Endothelial cell of umbilical vein (primary cell): ENCODE data around the gene PTPN5. TPM values are rescaled to one million over a fixed set of nuclear protein-coding genes. Genes with fewer than 3 reads are reported as not detected.

ENCODE experiments used
- BruUV-seq: library from RNA; stranded (reverse); fragments of 400-500 nt; replicated peaks from 2 replicates; lab custom pipeline; 2021; lab: Mats Ljungman, UMichigan
- CTCF ChIA-PET: fragments of 300-600, 350-600 bp; sonication (Branson Sonifier 250); formaldehyde crosslinking; loops from one replicate; lab custom pipeline; 2021; ENCODE audit warnings: antibody characterized with exemption, inconsistent platforms; lab: Charles Lee
- POLR2A ChIA-PET: fragments of 300-600, 350-600 bp; sonication (Branson Sonifier 250); formaldehyde crosslinking; loops from one replicate; lab custom pipeline; 2021; ENCODE audit warnings: antibody characterized with exemption, inconsistent platforms; lab: Charles Lee
- DNase-seq: peaks from one replicate; pipeline ENCODE4 v3.0.0-alpha.2; 2011; ENCODE audit warnings: low read depth, low spot score
- FAIRE-seq: peaks from 2 replicates; lab custom pipeline; 2011; peaks lifted over from hg19 to GRCh38; lab: Jason Lieb, UNC
- H2AFZ ChIP-seq: 2 replicates; pipeline ENCODE4 v1.6.0; 2012; ENCODE audit warnings: low read depth, low read length, control low read depth, inconsistent platforms
- H3K27ac ChIP-seq: 2 replicates; pipeline ENCODE4 v1.5.1; 2011; ENCODE audit warnings: low read depth, mild to moderate bottlenecking, control low read depth, low read length, moderate library complexity; ENCODE audit not compliant: insufficient read depth
- H3K27me3 ChIP-seq, 2 experiments: 2 replicates each; pipeline versions ENCODE4 v1.6.0 to v1.6.1; 2011; ENCODE audit warnings: low read length in 2 of 2, mixed read lengths in 1 of 2; ENCODE audit not compliant: control insufficient read depth in 2 of 2, insufficient read depth in 2 of 2
- H3K36me3 ChIP-seq, 2 experiments: 2 replicates in 1 of 2; 3 replicates in 1 of 2; pipeline ENCODE4 v1.5.1; 2011; ENCODE audit warnings: low read length in 2 of 2, mild to moderate bottlenecking in 1 of 2, moderate library complexity in 1 of 2; ENCODE audit not compliant: control insufficient read depth in 2 of 2, insufficient read depth in 2 of 2; ENCODE audit errors: extremely low read depth in 1 of 2
- H3K4me1 ChIP-seq: 3 replicates; pipeline ENCODE4 v1.5.1; 2011; ENCODE audit warnings: mild to moderate bottlenecking, low read length; ENCODE audit not compliant: control insufficient read depth, insufficient read depth; ENCODE audit errors: extremely low read depth
- H3K4me2 ChIP-seq: 2 replicates; pipeline ENCODE4 v1.6.1; 2011; ENCODE audit warnings: low read length, control low read depth, mixed read lengths; ENCODE audit not compliant: insufficient read depth
- H3K4me3 ChIP-seq, 3 experiments: fragments of 200-600 bp in 1 of 3; sonication (generic), shearing (Covaris generic) in 1 of 3; replicated peaks in 1 of 3; 2 replicates each; pipeline ENCODE4 v1.5.1; 2011 to 2016; ENCODE audit warnings: control low read depth in 3 of 3, low read length in 3 of 3, mild to moderate bottlenecking in 2 of 3, inconsistent platforms in 1 of 3, low read depth in 1 of 3, moderate library complexity in 1 of 3; ENCODE audit not compliant: insufficient read depth in 1 of 3
- H3K79me2 ChIP-seq: 2 replicates; pipeline ENCODE4 v1.6.0; 2012; ENCODE audit warnings: low read length, inconsistent platforms; ENCODE audit not compliant: control insufficient read depth, insufficient read depth
- H3K9ac ChIP-seq: replicated peaks from 2 replicates; pipeline ENCODE3; 2011; ENCODE audit warnings: low read length, control low read depth; ENCODE audit not compliant: insufficient read depth; ENCODE audit errors: extremely low read depth
- H3K9me1 ChIP-seq: replicated peaks from 3 replicates; pipeline ENCODE4 v1.6.0; 2011; ENCODE audit warnings: mild to moderate bottlenecking, low read length; ENCODE audit not compliant: control insufficient read depth, insufficient read depth; ENCODE audit errors: extremely low read depth
- H3K9me3 ChIP-seq: replicated peaks from 2 replicates; pipeline ENCODE4 v1.5.1; 2012; ENCODE audit warnings: low read length, inconsistent platforms; ENCODE audit not compliant: control insufficient read depth, insufficient read depth
- H4K20me1 ChIP-seq: replicated peaks from 2 replicates; pipeline ENCODE3; 2011; ENCODE audit warnings: mild to moderate bottlenecking, low read length; ENCODE audit not compliant: control insufficient read depth, insufficient read depth; ENCODE audit errors: extremely low read depth
- EZH2 ChIP-seq: IDR thresholded peaks from 2 replicates; pipeline ENCODE4 v1.6.1; 2012; ENCODE audit warnings: borderline replicate concordance, low read depth, mild to moderate bottlenecking, moderate library complexity, low read length, inconsistent platforms; ENCODE audit not compliant: severe bottlenecking
- FOS ChIP-seq: IDR thresholded peaks from 2 replicates; pipeline ENCODE4 v1.6.1; 2011; ENCODE audit warnings: mild to moderate bottlenecking, low read length, moderate library complexity, borderline replicate concordance; ENCODE audit not compliant: insufficient read depth
- GATA2 ChIP-seq: IDR thresholded peaks from 2 replicates; pipeline ENCODE4 v1.7.0; 2011; ENCODE audit warnings: low read depth, mild to moderate bottlenecking, moderate library complexity, mixed read lengths, low read length; ENCODE audit not compliant: insufficient read length, insufficient read depth
- JUN ChIP-seq: IDR thresholded peaks from 2 replicates; pipeline ENCODE4 v1.6.1; 2011; ENCODE audit warnings: borderline replicate concordance, low read depth; ENCODE audit not compliant: insufficient read length, insufficient read depth
- MYC ChIP-seq: IDR thresholded peaks from one replicate; pipeline ENCODE4 v1.6.1; 2011; ENCODE audit warnings: mild to moderate bottlenecking, low read depth, low read length
- POLR2A ChIP-seq: IDR thresholded peaks from 2 replicates; pipeline ENCODE4 v1.6.1; 2012; ENCODE audit warnings: low read depth, mild to moderate bottlenecking, control low read depth, low read length
- POLR2AphosphoS5 ChIP-seq: IDR thresholded peaks from 2 replicates; pipeline ENCODE4 v1.6.1; 2012; ENCODE audit warnings: low read depth, mild to moderate bottlenecking, control low read depth, low read length, moderate library complexity; ENCODE audit not compliant: insufficient read depth
- dilution Hi-C: fragments of 300-500 bp; cut with MboI; formaldehyde crosslinking; loops from one replicate; pipeline ENCODE4 v1.15.0; 2019; ENCODE audit warnings: low sequenced_read_pairs; ENCODE audit not compliant: extremely low pct_ligation_motif_present
- intact Hi-C: fragments of 100-400 bp; cut with micrococcal nuclease; formaldehyde crosslinking; loops from one replicate; pipeline ENCODE4 v1.10.0; 2022
- polyA plus RNA-seq, 4 experiments: library from polyadenylated mRNA; depleted of rRNA in 3 of 4; stranded (reverse) in 3 of 4; unstranded in 1 of 4; fragments of >200 nt; gene quantifications; 2 replicates each; pipeline versions ENCODE4 v1.2.1 to v1.2.3, GENCODE V29; 2011 to 2012; ENCODE audit warnings: missing spikeins in 1 of 4
- total RNA-seq: library from RNA; stranded (reverse); gene quantifications from 2 replicates; pipeline ENCODE4 v1.2.3, GENCODE V29; 2021
- TF ChIP-seq, protein P1 (sequence below): IDR thresholded peaks from 2 replicates; pipeline ENCODE4 v1.6.1; 2011; ENCODE audit not compliant: insufficient read depth, insufficient read length
- TF ChIP-seq, protein P2 (sequence below), 2 donors: IDR thresholded peaks; 1 replicate in 1 of 2; 2 replicates in 1 of 2; pipeline ENCODE4 v1.5.1; 2011; ENCODE audit warnings: low read length in 2 of 2, mild to moderate bottlenecking in 2 of 2, moderate library complexity in 2 of 2, control low read depth in 1 of 2, inconsistent platforms in 1 of 2, low read depth in 1 of 2; ENCODE audit not compliant: insufficient read depth in 1 of 2; ENCODE audit errors: extremely low read depth in 1 of 2

The PTPN5 gene
- total and polyA plus RNA-seq, 2 donors (not counting 3 experiments of a cell fraction or from before 2014, with no cell fraction given), result not detected

DNA sequence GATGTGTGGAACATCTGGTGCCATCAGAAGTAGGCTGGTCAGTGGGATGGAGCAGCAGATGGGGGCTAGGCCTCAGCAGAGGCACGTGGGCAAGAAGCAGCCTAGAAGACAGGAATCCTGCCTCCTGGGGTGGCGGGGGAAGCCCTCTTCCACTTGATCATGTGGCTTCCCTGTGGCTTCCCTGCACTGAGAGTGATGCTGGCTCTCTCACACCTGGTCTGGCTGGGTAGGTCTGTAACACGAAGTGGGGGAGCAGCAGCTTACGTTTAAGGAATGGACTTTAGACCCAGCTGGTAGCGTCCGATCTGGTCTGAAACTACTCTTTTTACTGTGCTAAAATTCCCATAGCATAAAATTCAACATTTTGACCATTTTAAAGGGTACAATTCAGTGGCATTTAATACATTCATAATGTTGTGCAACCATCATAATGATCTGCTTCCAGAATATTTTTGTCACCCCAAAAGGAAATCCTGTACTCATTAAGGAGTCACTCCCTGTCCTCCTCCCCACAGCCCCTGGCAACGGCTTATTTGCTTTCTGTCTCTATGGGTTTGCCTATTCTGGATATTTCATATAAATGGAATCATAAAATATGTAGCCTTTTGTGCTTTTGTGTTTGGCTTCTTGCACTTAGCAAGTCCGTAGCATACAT lies 21.7 kb downstream of the PTPN5 start:
- peaks cover 0 to 3% of the 10 kb centered on the region in 2 experiments for H3K27me3 ChIP-seq
- no peaks in the 10 kb centered on the region for H4K20me1 ChIP-seq
- no peaks in the 10 kb centered on the region for H3K9me3 ChIP-seq
- H3K4me2 ChIP-seq, result no peak overlapping the region
- CTCF ChIA-PET, result interaction anchor here (1.1 to 2.2 kb wide), 2 partner anchors 12 to 48 kb away, joined by 3 to 6 read pairs; no protein-coding TSS in a partner anchor
- H2AFZ ChIP-seq, result no peak overlapping the region
- intact Hi-C loops (loop anchor here (10.0 kb wide), 1 partner anchor 375 kb away; the partner anchor contains the start of gene LDHA), dilution Hi-C loops (no loop called here)
- H3K9me1 ChIP-seq, result no peaks in the 10 kb centered on the region
- H3K4me1 ChIP-seq, result no peaks in the 10 kb centered on the region
- POLR2A ChIA-PET, result no interaction called here
- no peak overlapping the region for H3K4me3 ChIP-seq
- H3K27ac ChIP-seq, result no peak overlapping the region
- no peaks in the 10 kb centered on the region for H3K79me2 ChIP-seq
- H3K36me3 ChIP-seq, result no peaks in the 10 kb centered on the region
- DNase-seq (no peak), FAIRE-seq (no peak)
- no TSS peak for BruUV-seq
- no peak overlapping the region for H3K9ac ChIP-seq
- TF ChIP-seq MYC (no peak), EZH2 (no peak), GATA2 (no peak)

DNA sequence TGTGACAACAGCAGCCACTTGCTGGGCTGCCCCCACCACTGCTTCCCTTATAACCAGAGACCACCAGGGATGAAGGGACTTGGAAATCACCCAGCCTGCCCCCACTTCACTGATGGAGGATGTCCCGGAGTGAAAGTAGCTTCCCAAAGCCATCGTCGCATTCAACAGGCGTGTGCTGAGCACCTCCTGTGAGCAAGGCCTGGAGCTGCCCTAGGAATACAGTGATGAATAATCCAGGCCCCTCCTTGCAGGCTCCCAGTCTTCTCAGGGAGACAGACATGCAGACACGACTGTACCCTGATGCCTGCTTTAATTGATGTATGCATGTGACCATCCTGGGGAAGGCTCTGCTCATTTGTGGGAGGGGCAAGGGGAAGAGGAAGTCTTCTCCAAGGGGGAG lies 22.6 kb downstream of the PTPN5 start:
- no peak overlapping the region for H3K27ac ChIP-seq
- H3K27me3 ChIP-seq, result peaks cover 0 to 3% of the 10 kb centered on the region in 2 experiments
- FAIRE-seq (no peak), DNase-seq (no peak)
- H3K9me3 ChIP-seq, result no peaks in the 10 kb centered on the region
- no peak overlapping the region for H3K4me3 ChIP-seq
- H3K4me1 ChIP-seq, result peaks cover 7% of the 10 kb centered on the region
- ChIA-PET POLR2A (no interaction called here), CTCF (interaction anchor here (1.0 to 2.2 kb wide), 4 partner anchors 11 to 654 kb away, joined by 3 to 6 read pairs (median 4); no protein-coding TSS in a partner anchor)
- no peaks in the 10 kb centered on the region for H3K79me2 ChIP-seq
- H3K9me1 ChIP-seq, result no peaks in the 10 kb centered on the region
- dilution Hi-C loops (no loop called here), intact Hi-C loops (loop anchor here (10.0 kb wide), 1 partner anchor 374 kb away; the partner anchor contains the start of gene LDHA)
- TF ChIP-seq GATA2 (no peak), EZH2 (no peak), JUN (no peak), POLR2AphosphoS5 (no peak), MYC (no peak), POLR2A (no peak), FOS (no peak)
- TF ChIP-seq, protein P1, sequence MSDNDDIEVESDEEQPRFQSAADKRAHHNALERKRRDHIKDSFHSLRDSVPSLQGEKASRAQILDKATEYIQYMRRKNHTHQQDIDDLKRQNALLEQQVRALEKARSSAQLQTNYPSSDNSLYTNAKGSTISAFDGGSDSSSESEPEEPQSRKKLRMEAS, result no peak
- TF ChIP-seq, protein P2, sequence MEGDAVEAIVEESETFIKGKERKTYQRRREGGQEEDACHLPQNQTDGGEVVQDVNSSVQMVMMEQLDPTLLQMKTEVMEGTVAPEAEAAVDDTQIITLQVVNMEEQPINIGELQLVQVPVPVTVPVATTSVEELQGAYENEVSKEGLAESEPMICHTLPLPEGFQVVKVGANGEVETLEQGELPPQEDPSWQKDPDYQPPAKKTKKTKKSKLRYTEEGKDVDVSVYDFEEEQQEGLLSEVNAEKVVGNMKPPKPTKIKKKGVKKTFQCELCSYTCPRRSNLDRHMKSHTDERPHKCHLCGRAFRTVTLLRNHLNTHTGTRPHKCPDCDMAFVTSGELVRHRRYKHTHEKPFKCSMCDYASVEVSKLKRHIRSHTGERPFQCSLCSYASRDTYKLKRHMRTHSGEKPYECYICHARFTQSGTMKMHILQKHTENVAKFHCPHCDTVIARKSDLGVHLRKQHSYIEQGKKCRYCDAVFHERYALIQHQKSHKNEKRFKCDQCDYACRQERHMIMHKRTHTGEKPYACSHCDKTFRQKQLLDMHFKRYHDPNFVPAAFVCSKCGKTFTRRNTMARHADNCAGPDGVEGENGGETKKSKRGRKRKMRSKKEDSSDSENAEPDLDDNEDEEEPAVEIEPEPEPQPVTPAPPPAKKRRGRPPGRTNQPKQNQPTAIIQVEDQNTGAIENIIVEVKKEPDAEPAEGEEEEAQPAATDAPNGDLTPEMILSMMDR (IDR thresholded peaks at IDR 0.05; ENCODE audit: extremely low read depth in 1 of 2, insufficient read depth in 1 of 2, low read depth in 1 of 2, low read length in 2 of 2), result no peak
- H4K20me1 ChIP-seq, result no peaks in the 10 kb centered on the region
- no peak overlapping the region for H3K4me2 ChIP-seq
- no peak overlapping the region for H2AFZ ChIP-seq
- H3K36me3 ChIP-seq, result no peaks in the 10 kb centered on the region
- H3K9ac ChIP-seq, result no peak overlapping the region
- BruUV-seq, result no TSS peak
